ENCODE data around the gene HIGD1B.

HIGD1B gene

DNA sequence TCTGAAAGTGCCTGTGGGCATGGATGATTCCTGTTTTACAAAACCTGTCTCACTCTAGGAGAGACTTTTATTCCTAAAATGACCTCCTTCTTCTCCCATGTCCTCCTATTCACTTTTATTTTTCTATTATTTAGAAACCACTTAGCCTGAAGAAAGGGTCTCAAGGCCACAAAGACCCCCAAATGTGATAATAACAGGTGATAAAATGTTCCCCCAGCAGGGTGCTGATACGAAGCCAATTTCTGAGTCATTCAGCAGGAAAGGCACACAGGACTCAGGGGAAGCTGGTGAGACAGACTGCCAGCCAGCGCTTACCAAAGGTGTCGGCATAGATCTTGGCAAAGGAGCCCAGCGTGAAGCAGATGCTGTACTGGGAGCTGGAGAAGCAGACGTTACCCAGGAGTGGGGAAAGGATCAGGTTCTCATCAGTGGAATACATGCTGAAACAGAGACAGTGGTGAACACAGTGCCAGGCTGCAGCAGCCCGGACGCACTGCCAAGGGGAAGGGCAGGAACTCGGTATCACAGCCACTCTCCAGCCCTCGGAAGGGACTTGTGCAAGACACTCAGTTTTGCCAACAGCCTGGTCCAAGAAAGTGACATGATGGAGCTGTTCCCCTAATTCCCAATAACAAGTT, 24.6 kb downstream of the HIGD1B start:
- DNase-seq (ENCODE audit: extremely low spot score, insufficient read length, low read depth) (no peak), FAIRE-seq (no peak)

DNA sequence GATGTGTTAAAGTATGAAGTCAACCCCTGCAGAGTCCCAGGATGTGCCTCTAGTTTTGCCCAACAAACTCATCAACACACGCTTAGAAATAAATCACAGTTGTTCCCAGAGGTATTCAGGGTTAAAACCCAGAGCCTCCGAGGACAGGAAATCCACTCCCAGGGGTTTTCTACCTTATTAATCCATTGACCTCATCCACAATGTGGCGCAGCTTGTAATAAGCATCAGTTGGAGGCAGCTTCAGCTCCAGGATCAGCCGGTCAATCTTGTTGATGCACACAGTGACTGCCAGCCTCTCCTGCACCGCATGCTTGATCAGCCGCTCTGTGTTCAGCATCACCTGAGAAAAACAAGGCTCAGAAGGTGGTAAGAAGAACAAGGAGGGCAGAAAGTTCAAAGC, 28.1 kb downstream of the HIGD1B start:
- DNase-seq (ENCODE audit: extremely low spot score, insufficient read length, low read depth) (no peak), FAIRE-seq (no peak)

DNA sequence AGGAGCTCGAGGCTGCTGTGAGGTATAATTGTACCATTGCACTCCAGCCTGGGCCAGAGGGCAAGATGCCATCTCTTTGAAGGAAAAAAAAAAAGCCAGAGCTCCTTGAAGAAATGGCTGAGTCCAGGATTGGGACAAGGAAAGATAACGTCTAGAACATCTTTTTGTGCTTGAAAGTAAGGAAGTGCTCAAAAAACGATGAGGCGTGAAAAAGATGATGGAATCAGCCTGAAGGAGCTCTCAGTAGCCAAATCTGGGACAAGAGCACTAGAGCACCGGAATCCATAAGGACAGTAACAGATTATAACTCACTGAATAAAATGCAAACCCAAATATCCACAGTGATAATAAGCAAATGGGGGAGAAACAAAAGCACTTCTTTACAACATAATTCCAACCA, 29.4 kb downstream of the HIGD1B start:
- FAIRE-seq: no peak
- no peak for DNase-seq (ENCODE audit: extremely low spot score, insufficient read length, low read depth)

DNA sequence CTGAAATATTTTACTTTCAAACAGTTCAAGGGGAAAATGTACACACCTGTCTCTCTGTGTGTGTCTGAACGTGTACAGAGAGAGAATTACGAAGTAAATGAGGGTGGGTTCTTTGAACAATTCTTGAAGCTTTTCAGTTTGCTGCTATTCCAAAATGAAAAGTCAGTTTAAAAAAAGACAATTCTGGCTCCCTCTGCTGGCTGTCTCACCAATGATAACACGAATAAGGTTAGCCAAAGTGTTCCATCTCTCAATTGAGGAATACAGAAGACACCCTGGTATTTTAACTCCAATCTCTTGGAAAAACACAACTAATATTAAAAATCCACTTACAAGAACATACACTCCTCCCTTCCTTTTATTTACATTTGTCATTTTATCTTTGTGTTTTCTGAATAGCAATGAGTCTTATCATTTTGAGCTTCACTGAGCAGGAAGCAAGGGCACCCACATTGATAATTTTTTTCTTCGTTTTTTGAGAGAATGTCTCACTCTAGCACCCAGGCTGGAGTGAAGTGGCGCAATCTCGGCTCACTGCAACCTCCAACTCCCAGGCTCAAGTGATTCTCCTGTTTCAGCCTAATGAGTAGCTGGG, 31.0 kb downstream of the HIGD1B start:
- FAIRE-seq (peak; percentile 41), DNase-seq (ENCODE audit: extremely low spot score, insufficient read length, low read depth) (no peak)

DNA sequence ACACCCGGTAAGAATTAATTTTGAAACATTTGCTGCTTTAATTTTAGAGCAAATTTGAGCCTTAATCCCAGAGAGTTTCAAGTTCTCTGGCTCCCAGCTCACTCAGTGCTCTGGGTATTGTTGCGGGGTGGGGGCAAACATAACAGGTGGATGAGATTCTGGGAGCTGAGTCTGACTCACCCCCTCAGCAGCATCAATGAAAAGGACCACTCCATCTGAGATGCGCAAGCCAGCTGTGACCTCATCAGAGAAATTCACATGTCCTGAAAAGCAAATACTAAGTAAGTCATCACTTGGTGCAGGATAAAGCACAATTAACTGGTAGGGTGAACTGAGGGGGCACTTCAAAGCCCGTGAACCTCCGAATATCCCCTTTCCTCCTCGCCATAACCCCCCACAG, 31.7 kb downstream of the HIGD1B start:
- no peak for FAIRE-seq

DNA sequence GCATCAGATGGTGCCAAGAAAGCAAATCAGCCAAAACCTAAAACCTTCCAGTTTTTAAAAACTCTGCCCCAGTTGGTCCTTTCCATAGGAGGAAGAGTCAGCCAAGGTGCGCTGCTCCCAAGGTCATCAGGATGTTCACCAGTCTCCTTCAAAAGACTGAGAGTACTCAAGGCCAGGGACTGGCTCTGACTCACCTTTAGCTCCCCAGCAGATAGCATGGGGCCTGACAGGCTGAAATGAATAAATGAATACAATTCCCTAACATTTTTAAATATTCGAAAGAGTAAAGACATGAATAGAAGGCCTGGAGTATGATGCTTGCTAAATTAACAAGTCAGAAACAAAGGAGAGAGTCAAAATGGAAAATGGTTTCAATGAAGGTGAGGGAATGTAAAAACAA, 32.4 kb downstream of the HIGD1B start:
- FAIRE-seq (no peak), DNase-seq (ENCODE audit: extremely low spot score, insufficient read length, low read depth) (no peak)

More for the DNA sequence above, 31.7 kb downstream of the HIGD1B start:
- no peak for DNase-seq (ENCODE audit: extremely low spot score, insufficient read length, low read depth)

DNA sequence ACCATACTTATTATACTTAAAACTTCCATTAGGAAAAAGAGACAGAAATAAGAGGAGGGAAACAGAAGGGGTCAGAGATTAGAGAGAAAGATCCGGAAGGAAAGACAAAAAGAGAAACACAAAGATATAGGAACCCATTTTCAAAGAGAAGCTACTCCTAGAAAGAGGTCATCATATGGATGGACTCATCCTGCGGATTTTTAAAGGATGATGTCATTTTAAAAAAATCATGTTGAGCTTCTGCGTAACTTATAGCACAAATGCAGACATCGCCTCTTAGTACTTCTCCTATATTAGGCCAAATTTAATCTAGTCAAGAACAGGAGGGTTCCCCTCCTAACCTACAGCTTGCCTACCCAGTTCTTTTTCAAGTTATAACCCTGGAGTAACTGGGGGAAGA, 33.5 kb downstream of the HIGD1B start:
- no peak for FAIRE-seq
- DNase-seq (ENCODE audit: extremely low spot score, insufficient read length, low read depth): no peak

DNA sequence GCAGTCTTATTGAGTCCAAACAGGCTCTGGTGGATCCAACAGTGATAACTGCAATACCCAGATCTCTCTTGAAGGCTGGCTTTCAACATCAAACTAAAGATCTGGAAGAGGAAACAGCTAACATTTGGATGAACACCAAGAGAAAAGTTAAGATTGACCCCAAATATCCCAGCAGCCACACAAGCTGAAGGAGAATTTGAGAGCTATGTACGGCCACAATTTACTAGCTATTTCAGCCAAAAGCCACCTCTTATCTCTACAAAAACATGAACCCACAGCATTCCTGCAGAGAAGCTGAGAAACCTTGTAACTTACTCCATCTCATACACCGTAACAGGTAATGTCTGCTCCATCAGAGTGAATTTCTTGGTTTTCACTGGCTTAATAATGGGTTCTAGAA, 37.3 kb downstream of the HIGD1B start:
- DNase-seq (ENCODE audit: extremely low spot score, insufficient read length, low read depth): no peak
- no peak for FAIRE-seq

DNA sequence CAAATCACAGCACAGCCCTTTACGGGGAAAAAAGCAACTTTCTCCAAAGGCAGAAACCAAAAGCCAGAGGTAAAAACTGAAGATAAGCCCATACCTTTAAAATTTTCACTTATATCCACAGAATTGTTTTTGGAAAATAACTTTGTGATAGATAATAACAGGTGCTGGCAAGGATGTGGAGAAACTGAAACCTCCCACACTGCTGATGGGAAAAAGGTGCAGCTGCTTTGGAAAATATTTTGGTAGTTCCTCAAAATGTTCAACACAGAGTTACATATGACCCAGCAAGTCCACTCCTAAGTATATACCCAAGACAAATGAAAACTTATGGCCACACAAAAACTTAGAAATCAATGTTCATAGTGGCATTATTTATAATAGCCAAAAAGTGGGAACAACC, 39.3 kb downstream of the HIGD1B start:
- DNase-seq (ENCODE audit: extremely low spot score, insufficient read length, low read depth) (no peak), FAIRE-seq (no peak)

DNA sequence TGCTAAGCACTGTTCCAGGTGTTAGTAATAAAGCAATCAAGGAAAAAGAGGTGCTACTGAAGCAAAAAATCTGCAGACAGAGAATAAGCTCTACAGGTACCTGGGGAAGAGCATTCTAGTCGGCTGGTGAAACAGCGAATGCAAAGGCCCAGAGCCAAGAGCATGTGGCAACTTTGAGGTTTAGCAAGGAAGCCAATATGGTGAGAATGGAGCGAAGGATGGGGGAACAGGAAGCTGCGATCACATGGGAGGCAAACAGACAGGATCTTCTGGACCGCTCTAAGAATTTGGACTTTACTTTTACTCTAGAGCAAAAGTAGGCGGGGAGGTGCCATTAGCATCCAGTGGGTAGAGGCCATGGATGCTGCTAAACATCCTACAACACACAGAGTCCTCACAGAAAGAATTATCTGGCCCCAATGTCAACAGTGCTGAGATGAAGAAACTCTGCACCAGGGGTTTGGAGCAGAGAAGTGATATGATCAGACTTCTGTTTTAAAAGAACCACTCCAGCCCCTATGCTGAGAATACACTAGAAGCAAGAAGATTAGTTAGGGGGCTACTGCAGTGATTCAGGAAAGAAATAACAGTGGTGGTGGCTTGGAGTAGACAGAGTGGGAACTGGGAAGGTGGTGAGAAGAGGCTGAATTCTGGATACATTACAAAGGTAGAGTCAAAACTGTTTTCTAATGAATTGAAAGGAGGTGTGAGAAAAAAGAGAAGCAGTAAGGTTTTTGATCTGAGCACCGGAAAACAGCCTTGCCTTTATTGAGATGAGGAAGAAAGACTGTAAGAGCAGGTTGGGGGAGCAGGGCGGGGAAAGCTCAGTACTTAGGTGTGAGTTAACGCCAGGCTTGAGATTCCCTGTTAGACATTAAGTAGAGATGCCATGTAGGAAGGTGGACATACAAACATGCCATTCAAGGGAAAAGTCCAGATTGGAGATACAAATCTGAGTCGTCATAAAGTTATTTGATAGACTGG, 40.6 kb downstream of the HIGD1B start:
- DNase-seq (ENCODE audit: extremely low spot score, insufficient read length, low read depth): no peak
- no peak for FAIRE-seq

DNA sequence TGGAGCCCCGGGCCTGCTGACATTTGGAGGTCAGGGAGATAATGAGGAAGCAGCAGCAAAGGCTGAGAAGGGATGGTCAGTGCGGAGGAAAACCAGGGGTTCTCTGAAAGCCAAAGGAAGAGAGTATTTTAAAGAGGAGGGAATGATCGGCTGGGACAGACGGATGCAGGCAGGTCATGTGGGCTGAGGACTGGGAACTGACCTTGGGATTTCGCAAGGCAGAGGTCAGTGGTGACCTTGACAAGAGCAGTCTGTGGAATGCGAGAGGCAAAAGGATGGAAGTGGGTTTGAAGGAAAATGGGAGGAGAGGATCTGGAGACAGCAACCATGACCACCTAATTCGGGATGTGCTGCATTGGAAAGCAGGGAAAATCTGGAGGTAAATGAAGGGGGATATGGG, 41.3 kb downstream of the HIGD1B start:
- FAIRE-seq (no peak), DNase-seq (ENCODE audit: extremely low spot score, insufficient read length, low read depth) (no peak)

DNA sequence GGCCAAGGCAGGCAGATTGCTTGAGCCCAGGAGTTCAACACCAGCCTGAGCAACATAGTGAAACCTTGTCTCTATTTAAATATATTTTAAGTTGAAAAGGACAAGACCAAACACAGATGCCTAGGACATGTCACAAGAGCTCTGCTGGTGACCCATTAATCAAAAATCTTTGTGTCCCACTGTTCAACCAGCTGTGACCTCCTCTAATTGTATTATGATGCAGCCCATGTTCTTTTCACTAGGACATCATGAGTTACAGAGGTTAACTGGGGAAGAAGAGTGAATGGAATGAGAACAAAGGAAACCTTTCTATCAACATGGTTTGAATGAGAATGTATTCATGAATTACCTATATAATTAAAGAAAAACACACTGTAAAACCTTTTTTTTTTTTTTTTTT, 44.6 kb downstream of the HIGD1B start:
- DNase-seq (ENCODE audit: extremely low spot score, insufficient read length, low read depth) (no peak), FAIRE-seq (no peak)

DNA sequence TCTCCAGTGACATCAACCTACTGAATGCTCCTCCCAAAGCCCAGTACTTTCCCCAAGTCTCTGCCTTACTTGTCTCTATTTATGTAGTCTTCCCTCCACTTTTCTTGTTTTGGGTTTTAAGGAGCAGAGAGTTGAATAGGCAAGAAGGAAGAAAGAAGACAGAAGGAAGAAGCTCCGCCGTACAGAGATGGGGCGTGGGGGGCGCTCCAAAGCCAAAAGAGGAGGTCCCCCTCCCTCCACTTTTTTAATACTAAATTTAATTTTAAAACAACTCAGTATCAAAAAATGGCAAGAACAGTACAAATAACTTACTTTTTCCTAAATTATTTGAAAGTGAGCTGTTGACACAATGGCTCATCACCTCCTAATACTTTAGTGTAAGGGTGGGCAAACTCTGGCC, 47.0 kb downstream of the HIGD1B start:
- FAIRE-seq (no peak), DNase-seq (ENCODE audit: extremely low spot score, insufficient read length, low read depth) (no peak)

DNA sequence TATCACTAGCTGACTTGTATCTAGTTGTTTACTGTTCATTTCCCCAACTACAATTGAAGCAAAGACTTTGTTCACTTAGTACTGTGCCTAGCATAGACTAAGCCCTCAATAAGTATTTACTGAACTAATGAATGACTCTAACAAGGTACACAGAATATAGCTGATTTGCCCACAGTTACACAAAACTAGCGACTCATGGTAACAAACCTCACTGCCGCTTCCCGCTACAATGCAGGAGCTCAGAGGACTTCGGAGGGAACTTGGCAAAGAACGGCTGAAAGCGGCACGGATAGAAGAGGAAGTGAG, 51.0 kb downstream of the HIGD1B start:
- DNase-seq (ENCODE audit: extremely low spot score, insufficient read length, low read depth): no peak
- no peak for FAIRE-seq

DNA sequence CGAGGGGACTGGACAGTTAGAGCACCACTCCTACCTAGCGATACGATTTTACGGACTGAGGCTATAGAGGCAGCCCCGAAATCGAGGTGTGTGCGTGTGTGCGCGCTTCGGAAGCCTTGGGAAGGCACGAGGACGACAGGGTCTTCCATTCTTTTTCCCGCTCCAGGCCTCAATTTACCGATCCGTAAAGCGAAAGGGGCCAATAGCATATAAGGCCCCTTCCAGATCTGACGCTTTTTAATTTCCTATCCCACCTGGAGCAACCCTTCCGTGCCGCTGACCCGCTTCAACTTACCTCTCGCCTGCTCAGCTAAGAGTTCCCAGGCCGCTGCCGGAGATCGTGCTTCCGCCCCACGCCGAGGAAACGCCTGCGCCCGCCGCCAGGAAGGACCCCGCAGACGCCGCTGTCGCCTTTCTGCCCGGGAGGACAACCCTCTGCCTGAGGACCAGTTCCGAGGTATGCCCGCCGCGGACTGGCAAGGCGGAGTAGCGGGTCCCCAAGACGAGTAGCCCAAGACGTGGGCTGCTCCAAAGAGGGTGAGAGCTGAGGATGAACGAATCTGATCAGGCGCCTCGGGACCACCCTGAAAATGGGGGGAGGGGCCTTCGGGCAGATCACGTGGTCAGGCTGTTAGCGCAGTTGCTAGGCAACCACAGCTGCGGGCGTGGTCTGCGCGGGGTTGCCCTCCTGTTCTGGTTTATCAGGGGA, 51.5 kb downstream of the HIGD1B start, which contains the start of gene EFTUD2:
Gene EFTUD2 (minus strand): TSS at position 372 of the 709 bp plus-strand sequence. CDS start 4,924 bp downstream, outside the sequence.
- FAIRE-seq (peak; percentile 99), DNase-seq (ENCODE audit: extremely low spot score, insufficient read length, low read depth) (peak; percentile 82)

All from GM18507 (cell line).